IMR-90 (cell line): ENCODE results near the gene CDC42BPA.

ENCODE experiments used
- BHLHE40 ChIP-seq: fragments of 150-350 bp; IDR thresholded peaks from 2 replicates; pipeline ENCODE4 v1.6.1; 2016; ENCODE audit warnings: mild to moderate bottlenecking, low read depth, low read length
- CEBPB ChIP-seq: IDR thresholded peaks from 2 replicates; pipeline ENCODE4 v1.6.1; 2012; ENCODE audit warnings: low read depth, low read length, improper control_type of control experiment
- CHD1 ChIP-seq: IDR thresholded peaks from 2 replicates; pipeline ENCODE4 v1.6.1; 2012; ENCODE audit warnings: low read depth, low read length, improper control_type of control experiment
- FOS ChIP-seq: fragments of 150-350 bp; IDR thresholded peaks from 2 replicates; pipeline ENCODE4 v1.6.1; 2016; ENCODE audit warnings: low read depth, low read length
- MAFK ChIP-seq: IDR thresholded peaks from 2 replicates; pipeline ENCODE4 v1.6.1; 2012; ENCODE audit warnings: low read depth, low read length, improper control_type of control experiment
- NFE2L2 ChIP-seq: fragments of 150-350 bp; IDR thresholded peaks from 2 replicates; pipeline ENCODE4 v1.6.1; 2016; ENCODE audit warnings: low read depth, mild to moderate bottlenecking, low read length
- POLR2A ChIP-seq: IDR thresholded peaks from 2 replicates; pipeline ENCODE4 v1.6.1; 2012; ENCODE audit warnings: mild to moderate bottlenecking, low read depth, low read length
- RAD21 ChIP-seq: IDR thresholded peaks from 2 replicates; pipeline ENCODE4 v1.6.1; 2012; ENCODE audit warnings: low read length, improper control_type of control experiment
- RCOR1 ChIP-seq: IDR thresholded peaks from 2 replicates; pipeline ENCODE4 v1.6.1; 2012; ENCODE audit warnings: mild to moderate bottlenecking, low read length, improper control_type of control experiment; ENCODE audit not compliant: insufficient replicate concordance
- RFX5 ChIP-seq: IDR thresholded peaks from 2 replicates; pipeline ENCODE4 v1.8.0; 2012; ENCODE audit warnings: low read depth, mild to moderate bottlenecking, low read length, moderate library complexity
- TF ChIP-seq, protein P1 (sequence below): conservative IDR thresholded peaks from 2 replicates; pipeline ENCODE4 v1.5.1; 2012; ENCODE audit warnings: mild to moderate bottlenecking, low read depth, low read length, improper control_type of control experiment
- TF ChIP-seq, protein P2 (sequence below): fragments of 150-350 bp; IDR thresholded peaks from 2 replicates; pipeline ENCODE4 v1.6.1; 2016; ENCODE audit warnings: low read depth, mild to moderate bottlenecking, low read length, moderate library complexity, borderline replicate concordance
- TF ChIP-seq, protein P3 (sequence below): fragments of 150-350 bp; IDR thresholded peaks from 2 replicates; pipeline ENCODE4 v1.6.1; 2017; ENCODE audit warnings: mild to moderate bottlenecking, antibody characterized with exemption, low read length, low read depth

DNA sequence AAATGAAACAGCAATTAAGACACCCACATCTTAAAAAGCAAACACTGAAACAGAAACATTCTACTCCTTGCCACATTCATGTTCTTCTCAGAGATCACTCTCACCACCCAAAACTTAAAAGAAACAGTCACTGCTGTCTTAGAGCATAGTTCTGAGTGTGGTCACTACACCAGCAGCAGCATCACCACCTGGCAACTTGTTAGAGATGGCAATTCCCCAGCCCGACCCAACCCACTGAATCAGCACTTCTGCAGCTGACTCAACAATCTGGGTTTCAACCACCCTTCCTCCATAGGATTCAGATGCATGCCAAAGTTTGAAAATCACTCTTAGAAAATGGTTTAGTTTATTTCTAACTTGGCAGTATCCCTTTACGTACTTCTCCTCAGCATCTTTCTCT, 126.1 kb downstream of the CDC42BPA start:
- TF ChIP-seq, protein P1, sequence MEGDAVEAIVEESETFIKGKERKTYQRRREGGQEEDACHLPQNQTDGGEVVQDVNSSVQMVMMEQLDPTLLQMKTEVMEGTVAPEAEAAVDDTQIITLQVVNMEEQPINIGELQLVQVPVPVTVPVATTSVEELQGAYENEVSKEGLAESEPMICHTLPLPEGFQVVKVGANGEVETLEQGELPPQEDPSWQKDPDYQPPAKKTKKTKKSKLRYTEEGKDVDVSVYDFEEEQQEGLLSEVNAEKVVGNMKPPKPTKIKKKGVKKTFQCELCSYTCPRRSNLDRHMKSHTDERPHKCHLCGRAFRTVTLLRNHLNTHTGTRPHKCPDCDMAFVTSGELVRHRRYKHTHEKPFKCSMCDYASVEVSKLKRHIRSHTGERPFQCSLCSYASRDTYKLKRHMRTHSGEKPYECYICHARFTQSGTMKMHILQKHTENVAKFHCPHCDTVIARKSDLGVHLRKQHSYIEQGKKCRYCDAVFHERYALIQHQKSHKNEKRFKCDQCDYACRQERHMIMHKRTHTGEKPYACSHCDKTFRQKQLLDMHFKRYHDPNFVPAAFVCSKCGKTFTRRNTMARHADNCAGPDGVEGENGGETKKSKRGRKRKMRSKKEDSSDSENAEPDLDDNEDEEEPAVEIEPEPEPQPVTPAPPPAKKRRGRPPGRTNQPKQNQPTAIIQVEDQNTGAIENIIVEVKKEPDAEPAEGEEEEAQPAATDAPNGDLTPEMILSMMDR: no peak
- TF ChIP-seq POLR2A (no peak), BHLHE40 (peak; percentile 35; the same call in 1 of the 2 replicates), RCOR1 (peak; percentile 62), RFX5 (no peak), CHD1 (no peak), NFE2L2 (peak; percentile 79), CEBPB (peak; percentile 22; the same call in 1 of the 2 replicates), FOS (peak; percentile 51; the same call in 1 of the 2 replicates), RAD21 (no peak), MAFK (peak; percentile 98)
- TF ChIP-seq, protein P2, sequence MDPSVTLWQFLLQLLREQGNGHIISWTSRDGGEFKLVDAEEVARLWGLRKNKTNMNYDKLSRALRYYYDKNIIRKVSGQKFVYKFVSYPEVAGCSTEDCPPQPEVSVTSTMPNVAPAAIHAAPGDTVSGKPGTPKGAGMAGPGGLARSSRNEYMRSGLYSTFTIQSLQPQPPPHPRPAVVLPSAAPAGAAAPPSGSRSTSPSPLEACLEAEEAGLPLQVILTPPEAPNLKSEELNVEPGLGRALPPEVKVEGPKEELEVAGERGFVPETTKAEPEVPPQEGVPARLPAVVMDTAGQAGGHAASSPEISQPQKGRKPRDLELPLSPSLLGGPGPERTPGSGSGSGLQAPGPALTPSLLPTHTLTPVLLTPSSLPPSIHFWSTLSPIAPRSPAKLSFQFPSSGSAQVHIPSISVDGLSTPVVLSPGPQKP: no peak
- TF ChIP-seq, protein P3, sequence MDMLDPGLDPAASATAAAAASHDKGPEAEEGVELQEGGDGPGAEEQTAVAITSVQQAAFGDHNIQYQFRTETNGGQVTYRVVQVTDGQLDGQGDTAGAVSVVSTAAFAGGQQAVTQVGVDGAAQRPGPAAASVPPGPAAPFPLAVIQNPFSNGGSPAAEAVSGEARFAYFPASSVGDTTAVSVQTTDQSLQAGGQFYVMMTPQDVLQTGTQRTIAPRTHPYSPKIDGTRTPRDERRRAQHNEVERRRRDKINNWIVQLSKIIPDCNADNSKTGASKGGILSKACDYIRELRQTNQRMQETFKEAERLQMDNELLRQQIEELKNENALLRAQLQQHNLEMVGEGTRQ: no peak
